SK-N-SH treated with all-trans-retinoic acid at 6 μM for 48 hours (cell line): Measurements from ENCODE around the gene CABP7.

Source experiments
- ATAC-seq: fragments of 200-7000 bp; cut with Tn5 transposase; 3 replicates; pipeline ENCODE4 v1.9.1; 2020; ENCODE audit warnings: mild to moderate bottlenecking, moderate library complexity
- ARNTL ChIP-seq: fragments of 450-650 bp; formaldehyde crosslinking; IDR thresholded peaks from 2 replicates; pipeline ENCODE4 v1.5.0; 2020; ENCODE audit warnings: low read depth, mild to moderate bottlenecking, moderate library complexity, borderline replicate concordance
- BACH2 ChIP-seq: fragments of 250-450 bp; sonication (Bioruptor Pico); IDR thresholded peaks from 2 replicates; pipeline ENCODE4 v1.9.0; 2021; ENCODE audit warnings: mild to moderate bottlenecking, borderline replicate concordance
- ESRRG ChIP-seq: fragments of 250-450 bp; sonication (Bioruptor Pico); IDR thresholded peaks from 2 replicates; pipeline ENCODE4 v1.6.1; 2021; ENCODE audit warnings: mild to moderate bottlenecking
- GLIS3 ChIP-seq: fragments of 250-450 bp; sonication (Bioruptor Pico); IDR thresholded peaks from 2 replicates; pipeline ENCODE4 v1.5.0; 2020; ENCODE audit warnings: mild to moderate bottlenecking, moderate library complexity
- ISL1 ChIP-seq: fragments of 250-450 bp; sonication (Bioruptor Pico); IDR thresholded peaks from 2 replicates; pipeline ENCODE4 v2.1.2; 2022; ENCODE audit warnings: mild to moderate bottlenecking, moderate library complexity
- OSR1 ChIP-seq: fragments of 250-450 bp; sonication (Bioruptor Pico); IDR thresholded peaks from 2 replicates; pipeline ENCODE4 v1.8.0; 2022; ENCODE audit warnings: moderate library complexity, mild to moderate bottlenecking, inconsistent platforms
- RARB ChIP-seq: fragments of 250-450 bp; sonication (Bioruptor Pico); IDR thresholded peaks from 2 replicates; pipeline ENCODE4 v1.8.0; 2021; ENCODE audit warnings: mild to moderate bottlenecking, moderate library complexity
- SNAI2 ChIP-seq: fragments of 250-450 bp; sonication (Bioruptor Pico); IDR thresholded peaks from 2 replicates; pipeline ENCODE4 v1.5.0; 2020; ENCODE audit warnings: mild to moderate bottlenecking, moderate library complexity
- TCF4 ChIP-seq: fragments of 250-450 bp; sonication (Bioruptor Pico); IDR thresholded peaks from 2 replicates; pipeline ENCODE4 v1.8.0; 2021; ENCODE audit warnings: mild to moderate bottlenecking, moderate library complexity, borderline replicate concordance
- TOX ChIP-seq: fragments of 250-450 bp; sonication (Bioruptor Pico); IDR thresholded peaks from 2 replicates; pipeline ENCODE4 v1.8.0; 2021; ENCODE audit warnings: mild to moderate bottlenecking, moderate library complexity, borderline replicate concordance
- ZC3H10 ChIP-seq: fragments of 250-450 bp; sonication (Bioruptor Pico); IDR thresholded peaks from 2 replicates; pipeline ENCODE4 v1.5.1; 2021; ENCODE audit warnings: mild to moderate bottlenecking, moderate library complexity
- ZFP3 ChIP-seq: fragments of 250-450 bp; sonication (Bioruptor Pico); IDR thresholded peaks from 2 replicates; pipeline ENCODE4 v1.5.0; 2020; ENCODE audit warnings: mild to moderate bottlenecking, moderate library complexity
- ZFP30 ChIP-seq: fragments of 450-650 bp; formaldehyde crosslinking; IDR thresholded peaks from 2 replicates; pipeline ENCODE4 v1.5.0; 2022; ENCODE audit warnings: mild to moderate bottlenecking, moderate library complexity
- ZNF565 ChIP-seq: fragments of 450-650 bp; formaldehyde crosslinking; conservative IDR thresholded peaks from 2 replicates; pipeline ENCODE4 v1.5.0; 2020; ENCODE audit warnings: low read depth, mild to moderate bottlenecking, moderate library complexity
- TF ChIP-seq, protein P1 (sequence below): fragments of 250-450 bp; sonication (Bioruptor Pico); IDR thresholded peaks from 2 replicates; pipeline ENCODE4 v1.5.1; 2021; ENCODE audit warnings: mild to moderate bottlenecking, moderate library complexity
- TF ChIP-seq, protein P2 (sequence below): fragments of 250-450 bp; sonication (Bioruptor Pico); IDR thresholded peaks from 2 replicates; pipeline ENCODE4 v1.8.0; 2021; ENCODE audit warnings: low read depth, mild to moderate bottlenecking, moderate library complexity, borderline replicate concordance
- TF ChIP-seq, protein P3 (sequence below): fragments of 250-450 bp; sonication (Bioruptor Pico); IDR thresholded peaks from 2 replicates; pipeline ENCODE4 v1.8.0; 2020; ENCODE audit warnings: mild to moderate bottlenecking, moderate library complexity, borderline replicate concordance

The CABP7 gene

DNA sequence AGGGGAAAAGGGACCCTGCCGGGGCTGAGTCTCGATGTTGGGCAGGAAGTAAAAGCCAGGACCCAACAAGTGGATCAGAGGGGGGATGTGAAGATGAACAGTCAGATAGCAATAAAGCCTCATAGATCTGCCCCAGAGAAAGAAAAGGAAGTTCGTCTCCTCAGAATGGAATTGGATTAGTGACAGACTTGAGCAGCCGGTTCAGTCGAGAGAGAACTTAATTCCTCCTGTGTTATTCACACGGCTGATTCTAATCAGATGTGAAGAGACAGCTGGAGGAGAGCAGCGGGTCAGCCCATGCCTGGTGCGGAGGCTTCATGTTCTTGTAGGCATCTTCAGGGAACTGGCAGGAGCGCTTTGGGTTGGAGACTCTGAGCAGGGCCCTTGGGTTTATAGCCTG is 29.3 kb upstream of the CABP7 start:
- ATAC-seq, result peak; percentile 61
- TF ChIP-seq, protein P1, sequence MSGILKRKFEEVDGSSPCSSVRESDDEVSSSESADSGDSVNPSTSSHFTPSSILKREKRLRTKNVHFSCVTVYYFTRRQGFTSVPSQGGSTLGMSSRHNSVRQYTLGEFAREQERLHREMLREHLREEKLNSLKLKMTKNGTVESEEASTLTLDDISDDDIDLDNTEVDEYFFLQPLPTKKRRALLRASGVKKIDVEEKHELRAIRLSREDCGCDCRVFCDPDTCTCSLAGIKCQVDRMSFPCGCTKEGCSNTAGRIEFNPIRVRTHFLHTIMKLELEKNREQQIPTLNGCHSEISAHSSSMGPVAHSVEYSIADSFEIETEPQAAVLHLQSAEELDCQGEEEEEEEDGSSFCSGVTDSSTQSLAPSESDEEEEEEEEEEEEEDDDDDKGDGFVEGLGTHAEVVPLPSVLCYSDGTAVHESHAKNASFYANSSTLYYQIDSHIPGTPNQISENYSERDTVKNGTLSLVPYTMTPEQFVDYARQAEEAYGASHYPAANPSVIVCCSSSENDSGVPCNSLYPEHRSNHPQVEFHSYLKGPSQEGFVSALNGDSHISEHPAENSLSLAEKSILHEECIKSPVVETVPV (CRISPR knock-in tag), result no peak
- TF ChIP-seq SNAI2 (CRISPR knock-in tag), result no peak
- TF ChIP-seq, protein P2, sequence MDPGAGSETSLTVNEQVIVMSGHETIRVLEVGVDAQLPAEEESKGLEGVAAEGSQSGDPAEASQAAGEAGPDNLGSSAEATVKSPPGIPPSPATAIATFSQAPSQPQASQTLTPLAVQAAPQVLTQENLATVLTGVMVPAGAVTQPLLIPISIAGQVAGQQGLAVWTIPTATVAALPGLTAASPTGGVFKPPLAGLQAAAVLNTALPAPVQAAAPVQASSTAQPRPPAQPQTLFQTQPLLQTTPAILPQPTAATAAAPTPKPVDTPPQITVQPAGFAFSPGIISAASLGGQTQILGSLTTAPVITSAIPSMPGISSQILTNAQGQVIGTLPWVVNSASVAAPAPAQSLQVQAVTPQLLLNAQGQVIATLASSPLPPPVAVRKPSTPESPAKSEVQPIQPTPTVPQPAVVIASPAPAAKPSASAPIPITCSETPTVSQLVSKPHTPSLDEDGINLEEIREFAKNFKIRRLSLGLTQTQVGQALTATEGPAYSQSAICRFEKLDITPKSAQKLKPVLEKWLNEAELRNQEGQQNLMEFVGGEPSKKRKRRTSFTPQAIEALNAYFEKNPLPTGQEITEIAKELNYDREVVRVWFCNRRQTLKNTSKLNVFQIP (CRISPR knock-in tag), result no peak
- no peak for TF ChIP-seq ZFP30 (CRISPR knock-in tag)
- no peak for TF ChIP-seq ISL1 (CRISPR knock-in tag)

DNA sequence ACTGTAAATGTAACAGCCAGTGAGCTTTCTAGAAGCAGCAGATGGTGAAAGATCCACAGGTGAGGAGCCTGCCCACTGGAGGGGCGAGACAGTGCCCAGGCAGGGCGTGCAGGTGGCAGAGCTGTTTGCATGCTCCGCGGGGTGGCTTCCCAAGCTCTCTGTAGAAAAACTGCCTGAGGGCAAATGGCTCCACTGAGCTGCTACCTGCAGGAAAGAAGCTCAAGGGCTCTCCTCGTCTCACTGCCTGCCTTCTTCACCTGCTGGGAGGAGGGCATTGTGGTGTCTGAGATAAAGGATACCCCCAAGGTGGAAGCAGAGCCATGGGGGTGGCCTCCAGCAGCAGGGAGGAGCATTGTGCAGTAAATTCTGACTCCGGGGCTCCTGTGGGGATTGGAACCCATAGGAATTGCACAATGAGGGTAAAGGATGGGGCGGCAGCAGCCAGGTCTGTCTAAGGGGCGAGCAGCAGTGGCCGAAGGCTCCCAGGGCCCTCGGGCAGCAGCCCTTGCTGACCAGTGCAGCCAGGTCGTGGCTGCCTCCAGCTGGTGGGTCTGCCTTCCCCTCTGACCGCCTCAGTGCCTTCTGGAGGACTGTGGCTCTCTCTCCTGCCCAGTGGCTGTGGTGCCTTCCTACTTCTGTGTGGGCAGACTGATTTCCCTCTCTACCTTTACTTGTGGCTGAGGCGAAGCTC is 28.0 kb upstream of the CABP7 start:
- ATAC-seq, result no peak
- TF ChIP-seq, protein P3, sequence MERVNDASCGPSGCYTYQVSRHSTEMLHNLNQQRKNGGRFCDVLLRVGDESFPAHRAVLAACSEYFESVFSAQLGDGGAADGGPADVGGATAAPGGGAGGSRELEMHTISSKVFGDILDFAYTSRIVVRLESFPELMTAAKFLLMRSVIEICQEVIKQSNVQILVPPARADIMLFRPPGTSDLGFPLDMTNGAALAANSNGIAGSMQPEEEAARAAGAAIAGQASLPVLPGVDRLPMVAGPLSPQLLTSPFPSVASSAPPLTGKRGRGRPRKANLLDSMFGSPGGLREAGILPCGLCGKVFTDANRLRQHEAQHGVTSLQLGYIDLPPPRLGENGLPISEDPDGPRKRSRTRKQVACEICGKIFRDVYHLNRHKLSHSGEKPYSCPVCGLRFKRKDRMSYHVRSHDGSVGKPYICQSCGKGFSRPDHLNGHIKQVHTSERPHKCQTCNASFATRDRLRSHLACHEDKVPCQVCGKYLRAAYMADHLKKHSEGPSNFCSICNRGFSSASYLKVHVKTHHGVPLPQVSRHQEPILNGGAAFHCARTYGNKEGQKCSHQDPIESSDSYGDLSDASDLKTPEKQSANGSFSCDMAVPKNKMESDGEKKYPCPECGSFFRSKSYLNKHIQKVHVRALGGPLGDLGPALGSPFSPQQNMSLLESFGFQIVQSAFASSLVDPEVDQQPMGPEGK (CRISPR knock-in tag), result no peak
- TF ChIP-seq RARB (CRISPR knock-in tag) (no peak), ZC3H10 (no peak)

DNA sequence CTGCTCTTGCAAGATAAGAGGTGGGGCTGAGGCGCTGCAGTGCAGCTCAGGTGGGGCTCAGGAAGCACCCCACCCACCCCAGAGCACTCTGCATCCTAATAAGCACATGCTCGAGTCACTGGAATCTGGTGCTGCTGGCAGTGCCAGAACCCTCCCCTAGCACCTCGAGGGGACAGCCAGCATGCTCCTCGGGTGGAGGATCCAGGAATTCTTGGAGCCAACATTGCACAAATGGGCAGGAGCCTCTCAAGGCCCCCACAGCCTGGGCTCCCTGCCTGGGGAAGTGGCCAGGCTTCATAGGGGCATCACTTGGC is 27.5 kb upstream of the CABP7 start:
- ATAC-seq, result no peak
- TF ChIP-seq ARNTL (CRISPR knock-in tag) (no peak), TCF4 (no peak), ZNF565 (CRISPR knock-in tag) (no peak), GLIS3 (CRISPR knock-in tag) (no peak), BACH2 (no peak)
- TF ChIP-seq, protein P3 (CRISPR knock-in tag), result no peak

GRCh38 chr22:29693161-29693560 is 26.6 kb upstream of the CABP7 start:
- no peak for TF ChIP-seq TCF4
- no peak for TF ChIP-seq ZNF565 (CRISPR knock-in tag)
- no peak for TF ChIP-seq RARB (CRISPR knock-in tag)
- TF ChIP-seq, protein P3 (CRISPR knock-in tag), result no peak
- no peak for TF ChIP-seq OSR1 (CRISPR knock-in tag)
- TF ChIP-seq ESRRG (CRISPR knock-in tag), result no peak
- no peak for TF ChIP-seq BACH2
- TF ChIP-seq TOX, result no peak
- TF ChIP-seq, protein P1 (CRISPR knock-in tag), result no peak
- TF ChIP-seq ZFP3, result no peak
- ATAC-seq, result no peak
